HFF-Myc (cell line): Measurements from ENCODE around the gene CSNK2A2.

ENCODE experiments used
- DNase-seq: peaks from one replicate; pipeline ENCODE4 v3.0.0-alpha.2; 2011; ENCODE audit warnings: low read depth; ENCODE audit errors: extremely low read depth
- H3K4me3 ChIP-seq: replicated peaks from 2 replicates; pipeline ENCODE4 v1.5.1; 2011; ENCODE audit warnings: low read depth, mild to moderate bottlenecking, control low read depth, low read length
- TF ChIP-seq, protein P1 (sequence below): IDR thresholded peaks from 2 replicates; pipeline ENCODE4 v1.5.1; 2012; ENCODE audit warnings: mild to moderate bottlenecking, low read depth, low read length, control low read depth; ENCODE audit errors: missing control alignments

CSNK2A2 gene

DNA sequence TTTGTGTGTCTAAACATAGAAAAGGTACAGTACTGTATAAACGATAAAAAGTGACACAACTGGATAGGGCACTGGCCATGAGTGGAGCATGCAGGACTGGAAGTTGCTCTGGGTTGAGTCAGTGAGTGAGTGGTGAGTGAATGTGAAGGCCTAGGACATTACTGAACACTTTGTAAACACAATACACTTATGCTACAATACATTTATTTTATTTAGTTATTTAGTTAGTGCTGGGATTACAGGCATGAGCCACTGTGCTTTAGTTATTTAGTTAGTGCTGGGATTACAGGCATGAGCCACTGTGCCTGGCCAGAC, 73.3 kb downstream of the CSNK2A2 start:
- TF ChIP-seq, protein P1, sequence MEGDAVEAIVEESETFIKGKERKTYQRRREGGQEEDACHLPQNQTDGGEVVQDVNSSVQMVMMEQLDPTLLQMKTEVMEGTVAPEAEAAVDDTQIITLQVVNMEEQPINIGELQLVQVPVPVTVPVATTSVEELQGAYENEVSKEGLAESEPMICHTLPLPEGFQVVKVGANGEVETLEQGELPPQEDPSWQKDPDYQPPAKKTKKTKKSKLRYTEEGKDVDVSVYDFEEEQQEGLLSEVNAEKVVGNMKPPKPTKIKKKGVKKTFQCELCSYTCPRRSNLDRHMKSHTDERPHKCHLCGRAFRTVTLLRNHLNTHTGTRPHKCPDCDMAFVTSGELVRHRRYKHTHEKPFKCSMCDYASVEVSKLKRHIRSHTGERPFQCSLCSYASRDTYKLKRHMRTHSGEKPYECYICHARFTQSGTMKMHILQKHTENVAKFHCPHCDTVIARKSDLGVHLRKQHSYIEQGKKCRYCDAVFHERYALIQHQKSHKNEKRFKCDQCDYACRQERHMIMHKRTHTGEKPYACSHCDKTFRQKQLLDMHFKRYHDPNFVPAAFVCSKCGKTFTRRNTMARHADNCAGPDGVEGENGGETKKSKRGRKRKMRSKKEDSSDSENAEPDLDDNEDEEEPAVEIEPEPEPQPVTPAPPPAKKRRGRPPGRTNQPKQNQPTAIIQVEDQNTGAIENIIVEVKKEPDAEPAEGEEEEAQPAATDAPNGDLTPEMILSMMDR, result no peak

DNA sequence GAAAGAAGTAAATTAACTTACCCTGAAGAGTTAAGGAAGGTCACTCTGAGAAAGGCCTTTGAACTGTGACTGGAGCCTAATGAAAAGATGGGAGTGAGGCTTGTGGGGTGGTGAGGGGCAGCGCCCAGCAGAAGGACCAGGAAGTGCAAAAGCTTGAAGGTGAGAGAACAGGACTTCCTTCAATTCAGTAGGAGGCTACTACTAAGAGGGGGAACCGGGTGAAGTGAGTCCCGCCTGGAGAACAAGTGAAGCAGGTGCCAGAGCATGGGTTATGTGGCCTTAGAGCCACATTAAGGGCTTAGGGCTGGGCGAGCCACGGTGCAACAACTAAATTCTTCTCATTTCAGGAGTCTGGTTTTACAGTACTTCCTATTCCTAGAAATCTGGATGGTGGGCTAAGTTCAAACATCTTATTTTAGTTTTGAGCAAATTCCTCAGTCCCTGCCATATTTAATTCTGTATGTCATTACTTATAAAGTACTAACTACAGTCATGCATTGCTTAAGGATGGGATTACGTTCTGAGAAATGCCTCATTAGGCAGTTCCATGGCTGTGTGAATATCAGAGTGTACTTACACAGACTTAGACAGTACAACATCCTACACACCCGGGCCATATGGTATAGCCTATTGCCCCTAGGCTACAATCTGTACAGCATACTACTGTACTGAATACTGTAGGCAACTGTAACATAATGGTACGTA, 73.9 kb downstream of the CSNK2A2 start:
- DNase-seq, result no peak
- no peak overlapping the region for H3K4me3 ChIP-seq
- TF ChIP-seq, protein P1, result no peak

More for the DNA sequence above, 73.3 kb downstream of the CSNK2A2 start:
- H3K4me3 ChIP-seq, result no peak overlapping the region
- no peak for DNase-seq

- DNase-seq, result no peak
- TF ChIP-seq, protein P1, result no peak
These were observed 76.8 kb downstream of the CSNK2A2 start for GRCh38 chr16:58121132-58121531.

DNA sequence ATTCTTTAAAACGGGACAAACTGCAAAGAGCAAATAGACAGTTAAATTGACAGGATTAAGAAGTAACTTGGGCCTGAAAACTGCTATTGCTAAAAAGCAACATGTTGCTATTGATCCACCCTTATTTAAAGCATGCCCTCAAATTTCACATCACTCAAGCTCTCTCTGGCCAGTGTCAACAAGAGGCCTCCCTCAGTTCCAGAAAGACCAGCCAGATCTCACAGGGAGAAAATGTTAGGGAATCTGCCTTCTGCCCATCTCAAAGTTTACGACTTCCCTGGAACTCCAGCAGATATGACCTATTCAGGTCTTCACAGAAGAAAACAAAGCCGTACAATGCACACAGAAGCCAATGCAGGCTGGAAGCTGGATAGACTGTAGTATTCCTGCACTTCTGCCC, 77.7 kb downstream of the CSNK2A2 start:
- no peak for DNase-seq
- TF ChIP-seq, protein P1, result no peak
- no peak overlapping the region for H3K4me3 ChIP-seq

More at GRCh38 chr16:58121132-58121531, 76.8 kb downstream of the CSNK2A2 start:
- H3K4me3 ChIP-seq, result no peak overlapping the region

GRCh38 chr16:58119509-58119845, 78.4 kb downstream of the CSNK2A2 start:
- TF ChIP-seq, protein P1, result no peak
- DNase-seq, result no peak

GRCh38 chr16:58118801-58119508, 79.0 kb downstream of the CSNK2A2 start:
- TF ChIP-seq, protein P1, result no peak
- DNase-seq, result no peak
- no peak overlapping the region for H3K4me3 ChIP-seq

More at GRCh38 chr16:58119509-58119845, 78.4 kb downstream of the CSNK2A2 start:
- no peak overlapping the region for H3K4me3 ChIP-seq

- DNase-seq, result no peak
- H3K4me3 ChIP-seq, result no peak overlapping the region
- TF ChIP-seq, protein P1, result no peak
These were observed 81.4 kb downstream of the CSNK2A2 start for GRCh38 chr16:58116529-58116928.
